HL-60/S4 (cell line): Measurements from ENCODE around the gene CSNK1G3.

Source experiments
- in situ Hi-C: fragments of 300-500 bp; cut with MboI; formaldehyde crosslinking; loops from 2 replicates; pipeline ENCODE4 v1.14.3; 2022; ENCODE audit warnings: low sequenced_read_pairs

CSNK1G3 gene

GRCh38 chr5:123512611-123513461 is 859 bp downstream of the CSNK1G3 start:
- in situ Hi-C loops = no loop called here

- in situ Hi-C loops = no loop called here
These were observed 2.8 kb downstream of the CSNK1G3 start for GRCh38 chr5:123514615-123515355.

GRCh38 chr5:123515904-123516303 is 3.9 kb downstream of the CSNK1G3 start:
- in situ Hi-C loops = no loop called here

GRCh38 chr5:123517476-123517875 is 5.5 kb downstream of the CSNK1G3 start:
- in situ Hi-C loops = no loop called here

- in situ Hi-C loops = no loop called here
These were observed 6.1 kb downstream of the CSNK1G3 start for GRCh38 chr5:123518111-123518510.

GRCh38 chr5:123520677-123521247 is 8.8 kb downstream of the CSNK1G3 start:
- in situ Hi-C loops = no loop called here

- in situ Hi-C loops = no loop called here
These were observed 12.2 kb downstream of the CSNK1G3 start for GRCh38 chr5:123524146-123524545.

GRCh38 chr5:123527190-123527589 is 15.2 kb downstream of the CSNK1G3 start:
- in situ Hi-C loops = no loop called here

- in situ Hi-C loops = no loop called here
These were observed 16.1 kb downstream of the CSNK1G3 start for GRCh38 chr5:123528065-123528464.

- in situ Hi-C loops = no loop called here
These were observed 16.9 kb downstream of the CSNK1G3 start for GRCh38 chr5:123528878-123529277.

GRCh38 chr5:123530728-123531127 is 18.8 kb downstream of the CSNK1G3 start:
- in situ Hi-C loops = no loop called here

- in situ Hi-C loops = no loop called here
These were observed 23.7 kb downstream of the CSNK1G3 start for GRCh38 chr5:123535648-123536047.

- in situ Hi-C loops = no loop called here
These were observed 25.3 kb downstream of the CSNK1G3 start for GRCh38 chr5:123537256-123537655.

GRCh38 chr5:123537845-123538244 is 25.9 kb downstream of the CSNK1G3 start:
- in situ Hi-C loops = no loop called here

GRCh38 chr5:123538670-123539459 is 26.9 kb downstream of the CSNK1G3 start:
- in situ Hi-C loops = no loop called here

GRCh38 chr5:123540534-123540933 is 28.6 kb downstream of the CSNK1G3 start:
- in situ Hi-C loops = no loop called here

GRCh38 chr5:123543438-123543837 is 31.5 kb downstream of the CSNK1G3 start:
- in situ Hi-C loops = no loop called here

- in situ Hi-C loops = no loop called here
These were observed 33.5 kb downstream of the CSNK1G3 start for GRCh38 chr5:123545506-123545905.

- in situ Hi-C loops = no loop called here
These were observed 34.7 kb downstream of the CSNK1G3 start for GRCh38 chr5:123546657-123547056.

- in situ Hi-C loops = no loop called here
These were observed 37.4 kb downstream of the CSNK1G3 start for GRCh38 chr5:123549256-123549904.
